Measurements from ENCODE around the gene DTNBP1.

Gene DTNBP1

DNA sequence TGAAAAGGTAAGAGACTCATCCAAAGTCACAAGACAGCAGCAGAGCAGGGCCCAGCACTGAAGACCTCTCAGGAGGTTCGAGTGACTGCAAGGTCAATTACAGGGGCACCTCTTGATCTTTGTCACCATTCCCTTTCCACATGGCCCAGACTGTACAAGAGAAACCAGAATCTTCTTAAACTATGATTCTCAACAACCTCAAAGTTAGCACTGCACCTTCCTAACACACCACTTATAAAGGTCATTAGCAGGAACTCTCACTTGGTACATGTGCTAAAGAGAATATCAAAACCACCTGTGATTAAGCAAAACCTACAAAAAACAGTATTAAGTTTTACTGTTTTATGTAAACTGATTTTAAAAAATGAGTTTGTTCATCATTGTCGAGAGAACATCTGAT lies 70.2 kb downstream of the DTNBP1 start:
- DNase-seq (ENCODE audit: low spot score), result no peak

DNA sequence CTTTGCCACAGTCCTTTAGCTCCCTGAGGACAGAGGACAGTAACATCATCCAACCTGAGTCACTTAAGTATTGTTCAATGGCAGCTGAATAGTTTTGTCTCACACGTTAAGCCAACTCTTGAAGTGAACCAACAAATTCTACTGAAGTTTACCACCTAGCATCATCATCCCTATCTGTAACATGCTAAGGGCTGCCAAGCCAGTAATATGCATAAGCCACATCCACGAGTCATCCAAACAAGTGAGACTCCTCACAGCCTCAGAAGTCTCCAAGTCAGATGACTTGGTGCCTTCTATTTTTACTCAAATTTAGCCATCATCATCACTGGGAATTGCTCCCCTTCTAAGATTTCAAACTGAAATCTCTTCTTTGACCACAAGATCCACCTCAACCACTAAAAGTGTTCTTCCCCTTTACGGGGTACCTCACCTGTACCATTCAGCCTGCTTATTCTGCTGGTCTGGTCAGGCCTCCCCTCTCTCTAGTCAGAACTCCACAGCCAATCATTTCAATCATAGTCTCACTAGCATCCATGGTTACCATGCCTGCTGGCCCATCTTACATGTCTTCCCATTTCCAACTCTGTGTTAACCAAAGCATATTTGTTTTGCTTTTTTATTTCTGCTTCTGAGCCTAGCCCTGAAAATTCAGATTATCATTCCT lies 73.7 kb downstream of the DTNBP1 start:
- no peak for DNase-seq (ENCODE audit: low spot score)

DNA sequence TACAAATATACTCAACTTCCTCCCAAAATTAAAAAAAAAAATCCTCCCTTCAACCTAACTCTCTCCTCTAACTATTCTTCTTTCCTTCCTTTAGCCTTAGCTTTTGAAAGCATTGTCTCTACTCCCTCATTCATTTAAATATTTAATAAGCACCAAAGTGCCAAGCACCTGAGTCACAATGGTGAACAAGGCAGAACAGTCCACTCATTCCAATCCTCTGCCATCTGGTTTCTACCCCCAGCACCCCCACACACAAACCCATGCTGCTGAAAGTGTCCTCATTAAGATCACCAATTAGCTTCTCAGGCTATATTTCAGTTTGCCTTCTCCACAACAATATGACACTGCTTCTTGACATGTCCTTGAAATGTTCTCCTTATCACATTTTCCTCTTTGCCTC lies 76.3 kb downstream of the DTNBP1 start:
- DNase-seq (ENCODE audit: low spot score), result no peak

DNA sequence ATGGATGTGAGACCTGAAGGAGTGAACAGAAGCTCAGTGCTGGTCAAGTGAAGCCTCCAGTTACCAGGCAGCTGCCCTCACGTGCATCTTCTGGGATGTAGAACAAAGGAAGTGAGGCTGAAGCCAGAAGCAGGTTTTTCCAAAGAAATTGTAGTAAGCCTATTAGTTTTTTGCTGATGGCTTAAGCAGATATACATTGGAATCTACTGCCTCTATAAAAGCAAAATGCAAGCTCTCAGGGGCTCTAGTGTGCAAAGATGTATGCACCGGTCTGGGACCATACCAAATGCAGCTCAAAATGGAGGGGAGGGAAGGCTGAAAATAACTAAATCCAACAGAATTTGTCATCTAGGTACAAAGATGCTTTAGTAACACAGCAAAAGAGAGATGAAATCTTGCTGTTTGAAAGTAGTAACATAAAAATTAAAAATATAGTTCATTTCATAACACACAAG lies 77.0 kb downstream of the DTNBP1 start:
- DNase-seq (ENCODE audit: low spot score), result no peak

DNA sequence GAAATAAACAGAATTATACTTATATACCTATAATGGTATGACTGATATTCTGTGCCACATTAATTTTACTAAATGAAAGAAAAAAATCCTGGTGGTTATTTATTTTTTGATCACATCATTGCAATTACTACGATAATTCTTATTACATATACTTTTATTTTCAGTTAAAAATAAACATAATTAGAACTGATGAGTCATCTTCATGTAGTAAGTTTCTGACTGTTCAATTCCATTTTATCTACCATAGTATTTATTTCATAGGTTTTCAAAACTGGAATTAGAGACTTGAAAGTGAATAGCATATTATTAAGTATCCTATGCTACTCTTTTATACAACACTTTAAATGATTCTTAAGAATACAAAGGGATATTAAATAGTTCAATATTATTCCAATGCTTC lies 80.3 kb downstream of the DTNBP1 start:
- DNase-seq (ENCODE audit: low spot score), result no peak

DNA sequence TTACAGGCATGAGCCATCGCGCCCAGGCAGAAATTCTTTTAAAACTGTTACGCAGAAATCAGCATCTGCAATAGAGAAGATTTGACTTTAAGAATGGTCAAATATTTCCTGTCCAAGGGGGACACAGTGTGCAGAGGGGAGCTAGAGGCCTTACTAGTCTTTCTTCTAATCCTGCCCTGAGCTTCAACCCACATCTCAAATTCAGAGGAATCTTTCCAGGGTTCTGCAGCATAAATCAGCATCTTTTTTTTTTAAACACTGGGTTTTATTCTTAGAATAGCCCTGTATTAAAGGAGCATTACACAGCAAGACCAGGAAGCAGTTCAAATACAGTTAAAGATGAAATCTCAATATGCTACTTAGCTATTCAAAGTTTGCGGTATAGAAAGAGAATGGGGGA lies 81.1 kb downstream of the DTNBP1 start:
- DNase-seq (ENCODE audit: low spot score), result no peak

DNA sequence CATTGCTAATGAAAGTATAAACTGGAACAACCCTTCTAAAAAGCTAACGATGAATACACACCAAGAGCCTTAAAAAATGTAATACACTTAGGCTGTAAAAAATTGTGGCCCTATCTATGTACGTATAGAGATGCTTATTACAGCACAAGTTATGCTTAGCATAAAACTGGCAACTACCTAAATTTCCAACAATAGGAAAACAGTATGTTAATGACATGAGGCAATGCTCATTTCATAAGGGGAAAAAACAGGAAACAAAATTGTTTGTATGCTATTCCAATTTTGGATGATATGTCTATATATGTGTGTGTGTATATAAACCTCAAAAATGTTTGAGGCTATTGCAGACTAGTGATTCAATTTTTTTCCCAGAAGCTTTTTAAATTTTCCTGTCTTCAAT lies 82.5 kb downstream of the DTNBP1 start:
- DNase-seq (ENCODE audit: low spot score), result no peak

DNA sequence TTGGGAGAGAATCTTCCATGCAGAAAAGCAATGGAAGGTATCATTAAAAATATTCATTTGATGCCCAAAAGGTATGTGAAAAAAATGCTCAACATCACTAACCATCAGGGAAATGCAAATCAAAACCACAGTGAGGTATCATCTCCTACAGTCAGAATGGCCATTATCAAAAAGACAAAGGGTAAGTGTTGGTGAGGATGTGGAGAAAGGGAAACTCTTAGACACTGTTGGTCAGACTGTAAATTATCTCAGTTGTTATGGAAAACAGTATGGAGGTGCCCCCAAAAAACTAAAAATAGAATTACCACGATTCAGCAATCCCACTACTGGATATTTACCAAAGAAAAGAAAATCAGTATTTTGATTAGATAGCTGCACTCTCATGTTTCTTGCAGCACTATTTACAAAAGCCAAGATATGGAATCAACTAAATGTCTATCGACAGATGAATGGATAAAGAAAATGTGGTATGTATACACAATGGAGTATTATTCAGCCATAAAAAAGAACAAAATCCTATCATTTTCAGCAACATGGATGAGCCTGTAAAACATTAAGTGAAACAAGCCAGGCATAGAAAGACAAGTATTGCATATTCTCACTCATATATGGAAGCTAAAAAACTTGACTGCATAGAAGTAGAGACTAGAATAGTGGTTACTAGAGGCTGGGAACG lies 84.0 kb downstream of the DTNBP1 start:
- no peak for DNase-seq (ENCODE audit: low spot score)

DNA sequence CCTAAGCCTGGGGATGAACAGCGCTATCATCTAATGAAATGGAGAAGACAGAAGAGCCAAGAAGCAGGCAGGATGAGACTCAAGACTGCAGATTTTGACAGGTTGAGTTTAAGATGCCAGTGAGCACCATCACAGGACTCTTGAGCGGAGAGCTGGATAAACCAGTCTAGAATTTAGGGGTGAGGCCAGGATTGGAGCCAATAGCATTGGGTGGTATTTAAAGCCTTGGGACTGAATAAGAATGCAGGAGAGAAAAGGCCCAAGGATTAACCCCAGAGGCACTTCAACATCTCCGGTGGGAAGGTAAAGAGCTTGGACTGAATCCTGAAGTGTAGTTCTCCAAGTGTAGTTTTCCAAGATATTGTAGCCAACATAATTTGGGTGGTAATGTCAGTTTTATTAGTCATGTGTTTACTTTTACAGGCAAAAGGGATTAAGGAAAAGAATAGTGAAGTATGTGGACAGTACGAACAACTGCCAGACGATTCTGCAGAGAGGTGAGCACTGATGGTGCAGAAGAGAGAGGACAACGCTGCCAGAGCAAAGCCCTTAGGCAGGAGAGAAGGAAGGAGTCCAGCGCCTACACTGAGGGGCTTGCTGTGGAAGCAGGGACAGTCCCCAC lies 85.2 kb downstream of the DTNBP1 start:
- no peak for DNase-seq (ENCODE audit: low spot score)

DNA sequence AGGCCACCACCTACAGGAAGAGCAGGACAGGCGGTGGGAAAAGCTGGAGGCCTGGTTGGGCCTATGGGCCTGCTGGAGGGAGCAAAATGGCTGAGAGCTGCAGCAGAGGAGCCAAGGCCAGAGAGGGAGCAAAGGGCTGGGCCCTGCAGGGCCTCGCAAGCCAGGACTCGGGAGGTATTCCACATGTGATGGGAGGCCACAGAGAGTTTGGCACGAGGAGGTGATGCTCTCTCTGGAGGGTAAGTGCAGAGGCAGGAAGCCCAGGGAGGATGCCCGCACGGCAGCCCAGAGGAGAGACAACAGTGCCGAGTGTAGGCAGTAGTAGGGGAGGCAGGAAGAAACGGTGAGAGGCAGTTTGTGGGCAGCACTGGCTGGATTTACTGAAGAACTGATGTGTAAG lies 85.7 kb downstream of the DTNBP1 start:
- no peak for DNase-seq (ENCODE audit: low spot score)

DNA sequence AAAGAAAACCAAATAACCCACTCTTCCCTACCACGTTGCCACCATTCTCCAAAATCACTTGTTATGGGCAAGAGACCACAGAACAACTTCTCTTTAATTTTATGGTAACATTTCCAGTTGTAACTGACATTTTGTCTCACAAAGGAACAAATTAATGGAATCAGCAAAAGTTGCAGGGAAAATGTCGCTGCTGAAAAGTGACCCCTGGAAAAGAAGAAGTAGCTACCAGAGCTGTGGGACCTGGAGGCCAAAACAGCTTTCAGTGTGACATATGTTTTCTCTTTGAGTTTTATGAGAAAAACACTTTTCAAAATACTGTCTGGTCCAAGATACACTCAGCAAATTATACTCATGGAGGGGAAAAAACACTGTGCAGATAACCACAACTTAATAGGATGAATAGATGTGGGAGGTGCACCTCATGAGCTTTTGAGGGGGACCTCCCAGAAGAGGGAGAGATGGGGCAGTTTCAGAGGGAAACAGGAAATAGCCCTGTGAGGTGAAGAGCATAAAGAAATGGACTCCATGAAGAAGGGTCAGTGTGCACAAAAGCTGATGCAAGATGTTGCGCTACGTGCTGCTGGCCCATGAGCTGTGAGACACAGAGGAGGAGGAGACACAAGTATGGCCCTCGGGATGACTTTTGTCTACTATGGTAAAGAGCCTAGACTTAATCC lies 87.3 kb downstream of the DTNBP1 start:
- no peak for DNase-seq (ENCODE audit: low spot score)

DNA sequence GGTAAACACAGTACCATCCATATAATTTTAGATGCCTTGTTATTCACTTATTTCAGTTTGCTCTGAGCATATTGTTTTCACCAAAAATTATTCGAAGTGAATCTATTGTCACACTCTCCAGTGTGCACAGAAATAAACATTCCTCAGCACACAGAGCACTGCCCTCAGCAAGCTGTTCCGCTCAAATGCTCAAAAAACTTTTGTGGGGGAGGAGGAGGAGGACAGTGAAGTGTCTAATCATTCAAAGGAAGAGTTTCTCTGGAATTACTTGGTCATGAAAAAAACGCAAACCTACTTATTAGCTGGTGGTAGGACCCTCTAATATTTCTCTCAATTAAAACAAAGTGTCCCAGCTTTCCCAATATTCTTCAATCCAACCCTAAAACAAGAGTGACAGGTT lies 88.3 kb downstream of the DTNBP1 start:
- no peak for DNase-seq (ENCODE audit: low spot score)

DNA sequence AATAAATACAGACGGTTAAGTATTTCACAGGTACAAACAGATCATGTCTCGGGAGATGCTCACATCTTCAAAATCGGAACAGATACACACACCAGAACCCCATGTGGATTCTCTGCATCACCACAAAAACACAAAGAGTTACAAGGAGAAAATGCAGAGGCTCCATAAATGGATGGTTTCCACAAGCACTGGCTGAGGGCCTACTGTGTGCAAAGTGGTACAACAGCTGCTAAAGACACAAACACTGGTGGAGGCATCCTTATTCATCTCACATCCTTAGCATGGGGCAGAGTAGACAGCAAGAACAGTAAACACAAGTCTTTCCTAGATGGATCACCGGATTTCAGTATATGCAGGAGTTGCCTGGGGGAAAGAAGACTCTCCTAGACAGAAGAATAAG lies 88.8 kb downstream of the DTNBP1 start:
- DNase-seq (ENCODE audit: low spot score), result no peak

DNA sequence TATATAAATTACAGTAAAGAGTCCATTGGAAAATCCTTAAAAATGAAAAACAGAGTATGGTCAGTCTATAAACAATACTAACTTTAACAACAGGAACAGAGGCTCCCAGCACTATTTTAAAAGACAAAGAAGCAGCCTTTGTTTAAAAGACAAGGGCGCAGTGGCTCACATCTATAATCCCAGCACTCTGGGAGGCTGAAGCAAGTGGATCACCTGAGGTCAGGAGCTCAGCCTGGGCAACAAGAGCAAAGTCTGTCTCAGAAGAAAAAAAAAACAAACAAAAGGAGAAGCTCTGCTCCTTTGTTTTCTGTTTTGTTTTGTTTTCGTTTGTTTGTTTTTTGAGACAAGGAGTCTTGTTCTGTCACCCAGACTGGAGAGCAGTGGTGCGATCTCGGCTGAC lies 89.4 kb downstream of the DTNBP1 start:
- DNase-seq (ENCODE audit: low spot score), result no peak

DNA sequence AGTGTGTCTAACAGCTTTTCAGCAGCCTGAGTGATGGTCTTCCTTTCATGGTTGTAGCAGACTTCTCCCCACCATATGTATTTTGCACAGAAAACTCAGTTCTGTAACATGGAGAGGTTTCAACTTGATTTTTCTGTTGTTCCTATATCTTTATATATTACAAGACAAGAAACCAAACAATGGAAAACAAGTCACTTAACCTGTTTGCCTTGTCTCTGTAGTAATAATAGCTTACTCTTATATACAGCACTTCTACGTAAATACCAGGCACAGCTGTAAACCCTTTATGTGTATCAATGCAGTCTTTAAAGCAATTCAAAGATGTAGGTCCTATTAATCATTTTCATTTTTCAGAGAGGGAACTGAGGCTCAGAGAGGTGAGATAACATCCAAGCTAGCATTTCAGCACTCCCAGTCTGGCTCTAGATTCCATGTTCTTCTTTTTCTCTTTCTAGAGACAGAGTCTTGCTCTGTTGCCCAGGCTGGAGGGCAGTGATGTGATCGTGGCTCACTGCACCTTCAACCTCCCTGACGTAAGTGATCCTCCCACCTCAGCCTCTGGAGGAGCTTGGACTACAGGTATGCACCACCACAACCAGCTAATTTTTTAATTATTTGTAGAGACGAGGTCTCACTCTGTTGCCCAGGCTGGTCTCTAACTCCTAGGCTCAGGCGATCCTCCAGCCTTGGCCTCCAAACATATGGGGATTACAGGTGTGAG lies 90.4 kb downstream of the DTNBP1 start:
- DNase-seq (ENCODE audit: low spot score), result no peak

DNA sequence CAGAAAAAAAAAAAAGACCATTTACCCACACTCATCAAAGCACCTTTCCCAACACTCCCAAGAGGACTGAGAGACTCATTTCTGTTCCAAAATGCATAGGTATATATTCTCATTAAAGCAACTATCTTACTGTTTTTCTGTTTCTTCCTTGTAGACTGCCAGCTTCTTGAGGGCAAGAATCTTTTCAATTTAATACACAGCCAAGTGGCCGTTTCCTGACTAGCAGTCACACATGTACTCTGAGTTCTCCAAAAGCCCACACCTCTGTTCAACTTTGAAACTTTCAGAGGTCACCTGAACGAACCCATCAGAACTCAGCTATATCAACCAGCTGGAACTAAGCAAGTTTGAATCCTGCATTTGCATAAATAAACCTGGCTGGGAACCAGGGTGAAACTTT lies 92.7 kb downstream of the DTNBP1 start:
- no peak for DNase-seq (ENCODE audit: low spot score)

DNA sequence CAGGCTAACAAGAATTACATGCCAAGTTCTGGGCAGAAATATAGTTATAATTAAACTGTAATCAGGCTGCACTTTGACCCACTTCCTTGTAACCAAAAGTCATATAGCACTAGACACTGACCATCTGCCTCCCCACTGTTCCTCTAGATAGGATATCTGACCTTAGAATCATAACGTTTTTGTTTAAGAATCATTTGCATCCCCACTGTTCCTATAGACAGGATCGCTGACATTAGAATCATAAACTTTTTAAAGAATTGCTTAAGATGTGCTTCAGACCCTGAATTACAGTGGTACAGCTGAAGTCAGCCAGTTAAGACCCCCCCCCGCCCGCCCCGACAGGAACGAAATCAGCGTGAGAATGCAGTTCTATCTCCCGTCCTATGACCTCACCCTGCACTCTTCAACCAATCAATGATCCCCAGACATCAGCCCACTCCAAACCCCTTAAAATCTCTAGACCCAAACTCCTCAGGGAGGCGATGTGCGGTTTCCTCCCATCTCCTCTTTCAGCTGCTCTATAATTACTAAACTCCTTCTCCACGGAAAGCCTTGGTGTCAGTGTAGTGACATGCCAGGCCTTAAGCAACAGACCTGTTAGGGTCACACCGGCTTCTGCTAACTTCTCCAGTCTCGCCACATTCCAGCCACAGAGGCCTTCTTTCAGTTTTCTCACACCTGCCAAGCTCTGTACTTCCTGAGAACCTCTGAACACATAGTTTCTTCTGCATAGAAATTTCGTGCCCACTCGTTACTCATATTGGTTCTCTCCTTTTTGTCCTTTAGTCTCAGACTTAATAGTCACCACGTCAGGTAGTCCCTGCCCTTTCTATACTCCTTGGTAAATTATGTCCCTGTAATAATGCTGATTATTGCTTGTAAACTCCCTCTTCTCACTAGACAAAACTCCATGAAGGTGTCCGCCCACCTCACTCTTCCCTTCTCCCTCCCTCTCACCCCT lies 93.5 kb downstream of the DTNBP1 start:
- DNase-seq (ENCODE audit: low spot score), result no peak

DNA sequence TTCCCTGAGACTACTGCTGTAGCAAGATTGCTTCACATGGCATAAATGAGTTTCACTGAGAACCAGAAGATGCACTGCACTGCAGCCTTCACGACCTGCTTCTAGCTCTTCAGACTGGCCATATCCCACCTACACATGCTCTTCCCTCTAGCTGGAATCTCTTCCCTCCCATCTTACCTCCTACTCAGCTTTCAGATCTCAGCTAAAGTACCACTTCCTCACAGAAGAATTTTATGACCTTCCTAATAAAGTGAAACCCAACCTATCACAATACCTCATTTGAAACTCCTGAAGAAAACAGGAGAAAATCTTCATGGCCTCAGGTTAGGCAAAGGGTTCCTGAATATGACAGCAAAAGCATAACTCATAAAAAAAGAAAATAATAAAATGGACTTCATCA lies 99.9 kb downstream of the DTNBP1 start:
- DNase-seq (ENCODE audit: low spot score), result no peak

DNA sequence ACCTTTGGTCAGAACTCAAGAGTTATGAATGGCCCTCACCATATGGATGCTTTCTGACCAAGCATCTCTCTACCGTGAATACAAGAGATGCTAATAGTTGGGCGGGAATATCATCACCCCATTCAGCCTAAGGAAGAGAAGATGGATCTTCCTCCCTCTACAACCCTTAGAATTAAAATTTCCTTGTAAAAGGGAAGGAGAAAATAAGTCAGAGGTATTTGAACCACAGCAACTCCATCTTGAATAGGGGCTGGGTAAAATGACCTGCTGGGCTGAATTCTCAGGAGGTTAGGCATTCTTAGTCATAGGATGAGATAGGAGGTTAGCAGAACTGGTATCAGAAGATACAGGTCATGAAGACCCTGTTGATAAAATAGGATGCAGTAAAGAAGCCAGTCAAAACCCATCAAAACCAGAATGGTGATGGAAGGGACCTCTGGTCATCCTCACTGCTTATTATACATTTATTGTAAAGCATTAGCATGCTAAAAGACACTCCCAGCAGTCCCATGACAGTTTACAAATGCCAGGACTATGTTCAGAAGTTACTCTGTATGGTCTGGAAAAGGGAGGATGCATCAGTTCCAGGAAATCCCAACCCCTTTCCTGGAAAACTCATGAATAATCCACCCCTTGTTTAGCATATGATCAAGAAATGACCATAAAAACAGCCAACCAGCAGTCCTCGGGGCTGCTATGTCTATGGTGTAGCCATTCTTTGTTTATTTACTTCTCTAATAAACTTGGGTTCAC lies 101.2 kb downstream of the DTNBP1 start:
- no peak for DNase-seq (ENCODE audit: low spot score)

DNA sequence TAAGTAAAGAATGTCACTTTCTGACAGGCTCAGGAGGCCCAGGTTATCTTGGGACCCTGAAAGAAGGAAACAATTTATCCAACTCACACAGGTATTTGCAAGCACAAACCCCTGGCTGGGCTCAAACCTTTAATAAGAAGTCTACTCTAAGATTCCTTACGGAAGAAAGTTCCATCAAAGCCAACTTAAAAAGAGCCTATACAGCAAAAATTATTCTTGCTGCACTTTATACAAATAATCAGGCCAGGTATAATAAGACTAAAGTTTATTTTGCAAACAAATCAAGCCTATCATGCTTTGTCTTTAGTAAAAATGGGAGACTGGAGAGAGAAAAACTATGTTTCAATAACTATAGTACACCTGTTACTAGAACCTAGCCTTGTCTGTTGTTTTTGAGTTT lies 102.1 kb downstream of the DTNBP1 start:
- no peak for DNase-seq (ENCODE audit: low spot score)
